Anterior cingulate cortex (tissue), 58 donors: ENCODE results near the gene GDF11.

Experiments used
- DNase-seq, 58 donors: peaks; one replicate each; lab custom pipeline; 2025; lab: John Stamatoyannopoulos, UW

GDF11 gene

GRCh38 chr12:55771736-55772135 lies 28.8 kb downstream of the GDF11 start:
- no peak for DNase-seq

GRCh38 chr12:55777856-55778255 lies 34.9 kb downstream of the GDF11 start:
- no peak for DNase-seq

GRCh38 chr12:55780685-55781084 lies 37.8 kb downstream of the GDF11 start:
- no peak for DNase-seq

- no peak for DNase-seq
Observed at GRCh38 chr12:55788546-55788945, 45.6 kb downstream of the GDF11 start.

GRCh38 chr12:55789171-55789570 lies 46.2 kb downstream of the GDF11 start:
- no peak for DNase-seq

GRCh38 chr12:55789893-55790292 lies 47.0 kb downstream of the GDF11 start:
- no peak for DNase-seq

GRCh38 chr12:55795950-55796349 lies 53.0 kb downstream of the GDF11 start:
- DNase-seq: no peak

- DNase-seq: peak in 17 of 58 donors; percentile 0 to 29 (median 8)
Observed at GRCh38 chr12:55797068-55797467, 54.1 kb downstream of the GDF11 start.

GRCh38 chr12:55797550-55797949 lies 54.6 kb downstream of the GDF11 start:
- no peak for DNase-seq
